Measurements from ENCODE around the gene CADPS.

GRCh38 chr3:62888180-62888579, 13.0 kb upstream of the CADPS start:
- TF ChIP-seq CTCF (conservative IDR thresholded peaks at IDR 0.05; ENCODE audit: low read length) (no peak), EZH2phosphoT487 (IDR thresholded peaks at IDR 0.05; ENCODE audit: borderline replicate concordance, low read depth, low read length) (no peak)

Measured in OCI-LY7 (cell line).